Stomach (tissue), 9 donors: ENCODE measurements around the gene SNRNP48. TPM values are rescaled to one million over a fixed set of nuclear protein-coding genes. Genes with fewer than 3 reads are reported as not detected.

ENCODE experiments used
- DNase-seq, 2 donors: peaks; one replicate each; pipeline versions ENCODE4 v3.0.0 to v3.0.0-alpha.2; 2013 to 2019
- H3K27ac ChIP-seq, 5 donors: fragments of 200-600 bp in 4 of 5; sonication (generic) in 4 of 5; one replicate each; pipeline ENCODE4 v1.5.1; 2013 to 2019; ENCODE audit warnings: mild to moderate bottlenecking in 1 of 5, moderate library complexity in 1 of 5
- H3K27me3 ChIP-seq, 3 donors: fragments of 200-600 bp; sonication (generic); one replicate each; pipeline ENCODE4 v1.5.1; 2017 to 2019; ENCODE audit warnings: mixed run types in 1 of 3
- H3K36me3 ChIP-seq, 4 donors: fragments of 200-600 bp; sonication (generic); 1 replicate in 3 of 4; 2 replicates in 1 of 4; pipeline ENCODE4 v1.5.1; 2016 to 2019
- H3K4me1 ChIP-seq, 4 donors: fragments of 200-600 bp; sonication (generic); one replicate each; pipeline ENCODE4 v1.5.1; 2016 to 2019
- H3K4me3 ChIP-seq, 4 donors: fragments of 200-600 bp; sonication (generic) in 3 of 4; one replicate each; pipeline ENCODE4 v1.5.1; 2016 to 2019; ENCODE audit warnings: mild to moderate bottlenecking in 1 of 4
- H3K9me3 ChIP-seq, 4 donors: fragments of 200-600 bp; sonication (generic); one replicate each; pipeline ENCODE4 v1.5.1; 2016 to 2019
- EP300 ChIP-seq: sonication (generic); formaldehyde crosslinking; IDR thresholded peaks from one replicate; pipeline ENCODE4 v1.6.1; 2017; ENCODE audit warnings: antibody characterized with exemption
- POLR2A ChIP-seq, 4 donors: fragments of 450-650 bp; IDR thresholded peaks; one replicate each; pipeline ENCODE4 v1.6.1; 2016; ENCODE audit warnings: antibody characterized with exemption in 4 of 4, control low read depth in 2 of 4, mild to moderate bottlenecking in 1 of 4, moderate library complexity in 1 of 4
- POLR2AphosphoS5 ChIP-seq, 3 donors: sonication (generic); formaldehyde crosslinking; IDR thresholded peaks; one replicate each; pipeline ENCODE4 v1.6.1; 2016; ENCODE audit warnings: antibody characterized with exemption in 3 of 3
- WGBS, 5 donors: extraction: QIAGEN DNeasy Blood & Tissue Kit in 3 of 5; methylation state at CpG; one replicate each; pipeline versions ENCODE4 v1.1.5 to v1.1.7; 2013 to 2018; 5-methylcytosine and 5-hydroxymethylcytosine counted together
- intact Hi-C: fragments of 100-400 bp; cut with DNase I; formaldehyde crosslinking; loops from one replicate; pipeline ENCODE4 v1.15.1; 2023; ENCODE audit warnings: low total_unique reads
- polyA plus RNA-seq, 3 donors: library from polyadenylated mRNA; stranded (reverse); fragments of 200-250 nt; gene quantifications; one replicate each; pipeline ENCODE4 v1.2.3, GENCODE V29; 2013
- total RNA-seq, 5 donors: library from RNA; depleted of rRNA; stranded (reverse); fragments of >200 nt; gene quantifications; one replicate each; pipeline versions ENCODE4 v1.1.0 to v1.2.3, GENCODE V29; 2014 to 2016
- TF ChIP-seq, protein P1 (sequence below), 7 experiments: fragments of 450-650 bp in 4 of 7; fragments of 200-600 bp in 3 of 7; sonication (generic) in 3 of 7; IDR thresholded peaks; one replicate each; pipeline ENCODE4 v1.5.1; 2016 to 2019; ENCODE audit warnings: antibody characterized with exemption in 7 of 7, control low read depth in 2 of 7, mild to moderate bottlenecking in 1 of 7
- donor health status: healthy with polysubstance abuse.
- donor health status: Bipolar disorder and iron deficiency.
- donor health status: healthy.

The SNRNP48 gene
- total and polyA plus RNA-seq, 8 donors: 5.1 to 138 (median 13.0) TPM

DNA sequence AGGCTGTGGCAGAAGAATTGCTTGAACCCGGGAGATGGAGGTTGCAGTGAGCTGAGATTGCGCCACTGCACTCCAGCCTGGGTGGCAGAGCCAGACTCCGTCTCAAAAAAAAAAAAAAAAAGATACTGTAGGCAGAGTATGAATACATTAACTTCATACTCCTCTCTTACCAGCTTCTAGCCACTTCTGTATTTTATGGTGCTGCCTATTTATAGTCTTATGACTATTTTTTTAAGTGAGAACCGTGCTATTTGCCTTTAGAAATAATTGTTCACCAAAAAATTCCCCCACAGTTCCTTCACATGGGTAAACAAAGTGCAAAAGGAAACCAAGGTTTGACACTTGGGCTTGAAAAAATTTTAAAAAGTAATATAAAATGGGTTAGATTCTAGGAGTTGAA lies 1.5 kb upstream of the SNRNP48 start:
- intact Hi-C loops: no loop called here
- Histone ChIP-seq H3K27ac (no peak overlapping the region), H3K9me3 (no peaks in the 10 kb centered on the region), H3K4me3 (no peak overlapping the region), H3K36me3 (peaks cover 0 to 22% (median 13%) of the 10 kb centered on the region in 4 donors), H3K27me3 (no peaks in the 10 kb centered on the region), H3K4me1 (peaks cover 17 to 55% (median 37%) of the 10 kb centered on the region in 4 donors)
- no peak for TF ChIP-seq POLR2A (IDR thresholded peaks at IDR 0.05)
- 69 to 87% (median 76%) methylated on average over 3 to 4 of the region's 4 CpGs for WGBS, 5 donors
- DNase-seq: no peak

DNA sequence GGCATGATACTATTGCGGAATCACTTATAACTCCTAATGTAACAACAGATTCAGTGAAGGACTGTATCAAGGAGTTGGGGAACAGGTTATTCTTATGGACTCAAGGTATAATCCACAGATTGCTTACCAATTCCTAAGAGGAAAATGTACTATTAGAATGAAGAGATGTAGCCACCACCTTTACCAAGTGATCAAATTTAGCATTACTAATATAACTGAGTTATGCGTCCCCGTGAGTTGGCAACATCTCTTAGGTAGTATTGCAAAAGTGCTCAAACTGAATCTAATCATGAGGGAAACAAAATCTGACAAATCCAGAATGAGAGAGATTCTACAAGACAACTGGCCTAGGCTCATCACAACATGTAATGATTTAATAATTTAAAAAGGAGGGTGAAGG lies 777 bp upstream of the SNRNP48 start:
- Histone ChIP-seq H3K9me3 (no peaks in the 10 kb centered on the region), H3K27me3 (no peaks in the 10 kb centered on the region), H3K36me3 (peaks cover 0 to 21% (median 14%) of the 10 kb centered on the region in 4 donors), H3K4me3 (peak overlapping the region in 3 of 4 donors; percentile 90 to 99 (median 90)), H3K27ac (no peak overlapping the region), H3K4me1 (peaks cover 17 to 58% (median 39%) of the 10 kb centered on the region in 4 donors)
- TF ChIP-seq EP300: no peak
- intact Hi-C loops: no loop called here
- DNase-seq: no peak
- whole genome bisulfite sequencing, 5 donors: 60 to 82% (median 65%) methylated on average over 3 of the region's 3 CpGs

DNA sequence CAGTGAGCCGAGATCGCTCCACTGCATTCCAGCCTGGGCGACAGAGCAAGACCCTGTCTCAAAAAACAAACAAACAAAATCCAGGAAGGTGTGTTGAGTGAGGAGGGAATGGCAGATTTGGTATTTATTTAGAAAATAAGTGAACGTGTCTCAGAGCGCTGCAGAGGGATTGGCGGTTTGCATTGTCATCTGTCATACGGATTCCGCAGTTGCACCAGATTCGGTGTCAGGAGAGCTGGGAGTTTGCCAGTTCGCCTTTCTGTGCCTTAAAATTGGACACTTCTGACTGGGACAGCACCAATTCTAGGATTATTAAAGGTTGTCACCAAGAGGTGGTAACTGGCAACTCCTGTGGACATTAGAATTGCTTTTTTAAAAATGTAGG lies 912 bp downstream of the SNRNP48 start:
- Histone ChIP-seq H3K4me3 (peak overlapping the region; percentile 89 to 99 (median 90)), H3K36me3 (peaks cover 2 to 24% (median 23%) of the 10 kb centered on the region in 4 donors), H3K27ac (peak overlapping the region in 4 of 5 donors; percentile 63 to 86 (median 80)), H3K27me3 (no peaks in the 10 kb centered on the region), H3K4me1 (peaks cover 20 to 67% (median 39%) of the 10 kb centered on the region in 4 donors), H3K9me3 (no peaks in the 10 kb centered on the region)
- no peak for TF ChIP-seq POLR2A (IDR thresholded peaks at IDR 0.05)
- no peak for TF ChIP-seq POLR2AphosphoS5 (IDR thresholded peaks at IDR 0.05)
- TF ChIP-seq, protein P1, sequence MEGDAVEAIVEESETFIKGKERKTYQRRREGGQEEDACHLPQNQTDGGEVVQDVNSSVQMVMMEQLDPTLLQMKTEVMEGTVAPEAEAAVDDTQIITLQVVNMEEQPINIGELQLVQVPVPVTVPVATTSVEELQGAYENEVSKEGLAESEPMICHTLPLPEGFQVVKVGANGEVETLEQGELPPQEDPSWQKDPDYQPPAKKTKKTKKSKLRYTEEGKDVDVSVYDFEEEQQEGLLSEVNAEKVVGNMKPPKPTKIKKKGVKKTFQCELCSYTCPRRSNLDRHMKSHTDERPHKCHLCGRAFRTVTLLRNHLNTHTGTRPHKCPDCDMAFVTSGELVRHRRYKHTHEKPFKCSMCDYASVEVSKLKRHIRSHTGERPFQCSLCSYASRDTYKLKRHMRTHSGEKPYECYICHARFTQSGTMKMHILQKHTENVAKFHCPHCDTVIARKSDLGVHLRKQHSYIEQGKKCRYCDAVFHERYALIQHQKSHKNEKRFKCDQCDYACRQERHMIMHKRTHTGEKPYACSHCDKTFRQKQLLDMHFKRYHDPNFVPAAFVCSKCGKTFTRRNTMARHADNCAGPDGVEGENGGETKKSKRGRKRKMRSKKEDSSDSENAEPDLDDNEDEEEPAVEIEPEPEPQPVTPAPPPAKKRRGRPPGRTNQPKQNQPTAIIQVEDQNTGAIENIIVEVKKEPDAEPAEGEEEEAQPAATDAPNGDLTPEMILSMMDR (IDR thresholded peaks at IDR 0.05): no peak
- TF ChIP-seq EP300: no peak
- DNase-seq: peak in 1 of 2 donors; percentile 32
- intact Hi-C loops: loop anchor here (10.0 kb wide), 1 partner anchor 196 kb away; no protein-coding TSS in a partner anchor
- WGBS, 5 donors: 7 to 24% (median 14%) methylated on average over 10 of the region's 10 CpGs

DNA sequence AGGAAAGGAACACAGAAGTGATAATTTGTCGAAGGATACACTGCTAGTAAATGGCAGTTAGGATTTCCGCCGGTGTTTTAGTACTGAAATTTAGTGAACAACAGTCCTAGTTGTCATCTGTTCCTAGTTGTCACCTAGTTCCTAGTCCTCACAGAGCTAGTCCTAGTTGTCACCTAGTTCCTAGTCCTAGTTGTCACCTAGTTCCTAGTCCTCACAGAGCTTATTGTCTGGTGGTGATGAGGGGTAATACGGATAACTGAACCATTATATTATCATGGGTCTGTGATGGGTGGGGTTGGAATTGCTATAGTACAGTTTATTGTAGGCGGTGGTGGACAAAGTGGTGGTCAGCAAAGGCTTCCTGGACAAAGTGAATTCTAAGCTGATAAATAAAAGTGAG lies 1.8 kb downstream of the SNRNP48 start:
- no peak for TF ChIP-seq POLR2A (IDR thresholded peaks at IDR 0.05)
- TF ChIP-seq EP300: no peak
- TF ChIP-seq, protein P1 (IDR thresholded peaks at IDR 0.05): no peak
- TF ChIP-seq POLR2AphosphoS5 (IDR thresholded peaks at IDR 0.05): no peak
- intact Hi-C loops: loop anchor here (10.0 kb wide), 1 partner anchor 197 kb away; no protein-coding TSS in a partner anchor
- DNase-seq: no peak
- Histone ChIP-seq H3K27me3 (no peaks in the 10 kb centered on the region), H3K4me3 (peak overlapping the region in 2 of 4 donors; percentile 90 to 99), H3K36me3 (peaks cover 5 to 33% (median 32%) of the 10 kb centered on the region in 4 donors), H3K4me1 (peaks cover 20 to 67% (median 41%) of the 10 kb centered on the region in 4 donors), H3K27ac (no peak overlapping the region), H3K9me3 (no peaks in the 10 kb centered on the region)
- 96 to 99% (median 99%) methylated on average over 5 of the region's 5 CpGs for WGBS, 5 donors

DNA sequence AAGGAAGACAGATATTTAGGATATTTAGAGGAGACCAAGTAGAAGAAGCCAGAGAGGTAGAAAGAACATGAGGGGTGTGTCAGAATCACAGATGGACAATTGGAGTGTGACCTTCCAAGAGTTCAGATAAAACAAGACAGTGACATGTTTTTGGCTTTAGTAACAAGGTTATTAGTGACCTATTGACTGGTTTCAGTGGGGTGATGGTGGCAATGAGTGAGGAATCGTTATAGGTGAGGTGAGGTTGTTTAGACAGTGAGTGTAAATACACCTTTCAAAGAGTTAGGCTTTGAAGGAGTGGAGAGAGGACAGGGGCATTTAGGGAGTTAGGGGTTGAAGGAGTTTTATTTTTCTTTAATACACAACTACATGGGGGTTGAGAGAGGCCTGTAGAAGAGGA lies 3.2 kb downstream of the SNRNP48 start:
- Histone ChIP-seq H3K27ac (no peak overlapping the region), H3K27me3 (no peaks in the 10 kb centered on the region), H3K36me3 (peaks cover 5 to 43% (median 41%) of the 10 kb centered on the region in 4 donors), H3K4me1 (peaks cover 20 to 57% (median 38%) of the 10 kb centered on the region in 4 donors), H3K4me3 (no peak overlapping the region), H3K9me3 (no peaks in the 10 kb centered on the region)
- TF ChIP-seq POLR2AphosphoS5 (IDR thresholded peaks at IDR 0.05) (no peak), POLR2A (IDR thresholded peaks at IDR 0.05) (no peak), EP300 (no peak)
- intact Hi-C loops: loop anchor here (10.0 kb wide), 1 partner anchor 198 kb away; no protein-coding TSS in a partner anchor
- WGBS, 5 donors: 32 to 57% (median 50%) methylated on average over 1 of the region's 1 CpG
- no peak for DNase-seq

DNA sequence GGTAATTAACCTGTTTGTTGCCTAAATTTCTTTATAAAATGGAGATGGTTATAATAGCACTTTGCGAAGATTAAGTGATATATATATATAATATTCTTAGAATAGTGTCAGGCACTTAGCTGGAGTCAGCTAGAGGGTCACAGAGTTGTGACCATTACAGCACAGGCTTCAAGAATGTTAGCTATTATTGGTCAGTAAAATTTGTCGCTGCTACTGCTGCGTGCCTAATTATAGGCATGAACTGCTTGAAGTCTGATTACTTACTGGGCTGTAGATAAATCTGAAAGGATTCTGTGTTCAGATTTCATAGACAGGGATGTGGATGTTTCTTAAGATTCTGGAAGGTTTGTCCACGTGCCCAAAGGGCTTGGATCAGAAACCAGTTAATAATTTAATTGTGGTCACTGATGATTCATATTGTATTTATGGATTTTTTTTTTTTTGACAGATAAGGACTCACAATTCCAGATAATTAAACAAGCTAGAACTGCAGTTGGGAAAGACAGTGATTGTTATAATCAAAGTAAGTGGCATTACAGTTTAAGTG lies 4.7 kb downstream of the SNRNP48 start:
- H3K27ac ChIP-seq: no peak overlapping the region
- 60 to 77% (median 69%) methylated on average over 4 of the region's 4 CpGs for WGBS, 5 donors
- no peak for DNase-seq
- no peak for TF ChIP-seq POLR2AphosphoS5 (IDR thresholded peaks at IDR 0.05)
- H3K36me3 ChIP-seq: peaks cover 5 to 57% (median 54%) of the 10 kb centered on the region in 4 donors
- no peak overlapping the region for H3K4me3 ChIP-seq
- H3K4me1 ChIP-seq: peaks cover 14 to 43% (median 28%) of the 10 kb centered on the region in 4 donors
- intact Hi-C loops: loop anchor here (10.0 kb wide), 1 partner anchor 200 kb away; no protein-coding TSS in a partner anchor
- H3K27me3 ChIP-seq: no peaks in the 10 kb centered on the region
- H3K9me3 ChIP-seq: no peaks in the 10 kb centered on the region
